Sigmoid colon (tissue), 7 donors: Measurements from ENCODE around the gene LITAFD. TPM values are rescaled to one million over a fixed set of nuclear protein-coding genes. Genes with fewer than 3 reads are reported as not detected.

Experiments
- DNase-seq: peaks from one replicate; pipeline ENCODE4 v3.0.0-alpha.2; 2019
- H3K27ac ChIP-seq, 4 donors: fragments of 200-600 bp; sonication (generic); one replicate each; pipeline ENCODE4 v1.5.1; 2016 to 2019; ENCODE audit warnings: mild to moderate bottlenecking in 1 of 4
- H3K27me3 ChIP-seq, 3 donors: fragments of 200-600 bp; sonication (generic); one replicate each; pipeline ENCODE4 v1.5.1; 2019; ENCODE audit warnings: mild to moderate bottlenecking in 1 of 3
- H3K36me3 ChIP-seq, 4 donors: fragments of 200-600 bp; sonication (generic); one replicate each; pipeline ENCODE4 v1.5.1; 2016 to 2019
- H3K4me1 ChIP-seq, 4 donors: fragments of 200-600 bp; sonication (generic); one replicate each; pipeline ENCODE4 v1.5.1; 2017 to 2019
- H3K4me3 ChIP-seq, 4 donors: fragments of 200-600 bp; sonication (generic); one replicate each; pipeline ENCODE4 v1.5.1; 2017 to 2019; ENCODE audit warnings: mild to moderate bottlenecking in 2 of 4, moderate library complexity in 1 of 4
- H3K9me3 ChIP-seq, 4 donors: fragments of 200-600 bp in 3 of 4; sonication (generic) in 3 of 4; one replicate each; pipeline versions ENCODE4 v1.5.1 to v1.6.1; 2013 to 2019
- EP300 ChIP-seq, 4 donors: sonication (generic); formaldehyde crosslinking; IDR thresholded peaks; one replicate each; pipeline ENCODE4 v1.6.1; 2017; ENCODE audit warnings: antibody characterized with exemption in 4 of 4
- POLR2A ChIP-seq, 2 donors: fragments of 450-650 bp; IDR thresholded peaks; one replicate each; pipeline ENCODE4 v1.6.1; 2016; ENCODE audit warnings: antibody characterized with exemption in 2 of 2, mild to moderate bottlenecking in 2 of 2, moderate library complexity in 2 of 2
- POLR2AphosphoS5 ChIP-seq, 4 donors: sonication (generic); formaldehyde crosslinking; IDR thresholded peaks; one replicate each; pipeline ENCODE4 v1.6.1; 2017; ENCODE audit warnings: antibody characterized with exemption in 4 of 4
- WGBS, 2 donors: extraction: QIAGEN DNeasy Blood & Tissue Kit; methylation state at CpG; one replicate each; pipeline ENCODE4 v1.1.7; 2013; 5-methylcytosine and 5-hydroxymethylcytosine counted together
- intact Hi-C: fragments of 100-400 bp; cut with DNase I; formaldehyde crosslinking; loops from one replicate; pipeline ENCODE4 v1.15.1; 2023
- polyA plus RNA-seq, 3 donors: library from polyadenylated mRNA; stranded (reverse); fragments of 200-250 nt; gene quantifications; one replicate each; pipeline ENCODE4 v1.2.3, GENCODE V29; 2013
- total RNA-seq, 4 donors: library from RNA; depleted of rRNA; stranded (reverse); fragments of >200 nt; gene quantifications; one replicate each; pipeline ENCODE4 v1.1.0, GENCODE V29; 2016
- TF ChIP-seq, protein P1 (sequence below), 4 experiments: fragments of 450-650 bp in 3 of 4; fragments of 200-600 bp in 1 of 4; IDR thresholded peaks; one replicate each; pipeline ENCODE4 v1.5.1; 2016 to 2019; ENCODE audit warnings: antibody characterized with exemption in 4 of 4, mild to moderate bottlenecking in 3 of 4, moderate library complexity in 2 of 4
- donor health status: healthy with polysubstance abuse.
- donor health status: Bipolar disorder and iron deficiency.
- donor health status: healthy.

Gene LITAFD
- total and polyA plus RNA-seq, 7 donors: not detected

DNA sequence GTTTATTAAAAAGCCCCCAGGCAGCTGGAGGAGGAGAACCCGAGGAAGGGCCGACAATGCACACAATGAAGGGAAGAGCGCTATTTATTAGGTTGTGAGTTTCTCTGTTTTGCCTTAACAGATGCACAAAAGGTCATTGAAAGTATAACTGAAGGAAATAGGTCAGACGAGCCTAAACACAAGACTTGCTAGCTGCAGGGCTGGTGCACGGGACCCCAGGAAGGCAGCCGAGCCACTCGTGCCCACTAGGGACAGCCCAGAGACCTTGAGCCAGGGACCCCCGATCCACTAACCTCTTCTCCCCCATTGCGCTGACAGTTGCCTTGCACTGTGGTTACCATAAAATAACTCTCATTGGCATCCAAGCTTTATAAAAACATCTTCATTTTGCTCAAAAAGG lies 11.3 kb downstream of the LITAFD start:
- no peak for TF ChIP-seq POLR2A (IDR thresholded peaks at IDR 0.05)
- TF ChIP-seq POLR2AphosphoS5 (IDR thresholded peaks at IDR 0.05): no peak
- TF ChIP-seq, protein P1, sequence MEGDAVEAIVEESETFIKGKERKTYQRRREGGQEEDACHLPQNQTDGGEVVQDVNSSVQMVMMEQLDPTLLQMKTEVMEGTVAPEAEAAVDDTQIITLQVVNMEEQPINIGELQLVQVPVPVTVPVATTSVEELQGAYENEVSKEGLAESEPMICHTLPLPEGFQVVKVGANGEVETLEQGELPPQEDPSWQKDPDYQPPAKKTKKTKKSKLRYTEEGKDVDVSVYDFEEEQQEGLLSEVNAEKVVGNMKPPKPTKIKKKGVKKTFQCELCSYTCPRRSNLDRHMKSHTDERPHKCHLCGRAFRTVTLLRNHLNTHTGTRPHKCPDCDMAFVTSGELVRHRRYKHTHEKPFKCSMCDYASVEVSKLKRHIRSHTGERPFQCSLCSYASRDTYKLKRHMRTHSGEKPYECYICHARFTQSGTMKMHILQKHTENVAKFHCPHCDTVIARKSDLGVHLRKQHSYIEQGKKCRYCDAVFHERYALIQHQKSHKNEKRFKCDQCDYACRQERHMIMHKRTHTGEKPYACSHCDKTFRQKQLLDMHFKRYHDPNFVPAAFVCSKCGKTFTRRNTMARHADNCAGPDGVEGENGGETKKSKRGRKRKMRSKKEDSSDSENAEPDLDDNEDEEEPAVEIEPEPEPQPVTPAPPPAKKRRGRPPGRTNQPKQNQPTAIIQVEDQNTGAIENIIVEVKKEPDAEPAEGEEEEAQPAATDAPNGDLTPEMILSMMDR (IDR thresholded peaks at IDR 0.05): no peak
- TF ChIP-seq EP300 (IDR thresholded peaks at IDR 0.05): no peak
- 86 to 87% methylated on average over 9 of the region's 9 CpGs for WGBS, 2 donors
- peak; percentile 36 for DNase-seq

DNA sequence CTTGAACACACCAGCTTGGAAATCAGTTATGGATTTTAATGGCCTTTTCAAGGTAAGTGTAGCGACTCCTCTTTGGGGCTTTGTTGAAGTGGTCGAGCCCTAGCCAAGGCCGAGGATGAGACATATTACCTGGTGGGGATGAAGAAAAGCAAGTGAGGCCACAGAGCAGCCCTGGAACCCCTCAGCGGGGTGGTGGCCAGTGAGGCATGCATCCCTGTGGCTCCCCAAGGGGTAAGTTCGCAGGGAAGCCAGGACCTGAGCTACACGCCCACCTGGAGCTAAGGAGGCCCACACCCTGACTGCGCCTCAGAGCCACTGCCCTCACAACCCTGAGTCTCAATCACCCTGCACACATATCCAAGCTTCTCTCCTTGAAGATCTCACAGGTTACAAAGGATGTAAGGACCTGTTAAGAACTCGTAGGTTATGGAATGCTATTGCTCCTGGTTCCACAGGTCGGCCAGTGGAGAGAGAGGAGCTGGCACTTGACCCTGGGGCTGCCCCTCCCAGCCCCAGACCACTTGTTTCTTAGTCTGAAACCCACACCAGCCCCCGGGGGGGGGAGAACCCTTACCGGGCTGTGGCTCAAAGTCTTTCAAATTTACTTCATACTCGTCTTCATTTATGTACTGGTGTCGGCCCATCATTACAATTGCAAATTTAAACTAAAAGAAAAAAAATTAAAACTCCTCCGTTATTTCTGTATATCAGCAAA lies 12.0 kb downstream of the LITAFD start:
- TF ChIP-seq, protein P1 (IDR thresholded peaks at IDR 0.05): no peak
- TF ChIP-seq POLR2AphosphoS5 (IDR thresholded peaks at IDR 0.05) (no peak), POLR2A (IDR thresholded peaks at IDR 0.05) (no peak), EP300 (IDR thresholded peaks at IDR 0.05) (no peak)
- no peaks in the 10 kb centered on the region for H3K4me1 ChIP-seq
- no peaks in the 10 kb centered on the region for H3K27me3 ChIP-seq
- intact Hi-C loops: no loop called here
- H3K9me3 ChIP-seq: no peaks in the 10 kb centered on the region
- 86 to 87% methylated on average over 14 of the region's 14 CpGs for WGBS, 2 donors
- no peak overlapping the region for H3K4me3 ChIP-seq
- peaks cover 36 to 98% (median 67%) of the 10 kb centered on the region in 4 donors for H3K36me3 ChIP-seq
- DNase-seq: peak; percentile 49
- H3K27ac ChIP-seq: no peak overlapping the region

More for the DNA sequence above, 11.3 kb downstream of the LITAFD start:
- Histone ChIP-seq H3K9me3 (no peaks in the 10 kb centered on the region), H3K27ac (no peak overlapping the region), H3K4me3 (no peak overlapping the region), H3K36me3 (peaks cover 29 to 91% (median 60%) of the 10 kb centered on the region in 4 donors), H3K4me1 (peaks cover 0 to 2% (median 0%) of the 10 kb centered on the region in 4 donors), H3K27me3 (no peaks in the 10 kb centered on the region)
- intact Hi-C loops: no loop called here

DNA sequence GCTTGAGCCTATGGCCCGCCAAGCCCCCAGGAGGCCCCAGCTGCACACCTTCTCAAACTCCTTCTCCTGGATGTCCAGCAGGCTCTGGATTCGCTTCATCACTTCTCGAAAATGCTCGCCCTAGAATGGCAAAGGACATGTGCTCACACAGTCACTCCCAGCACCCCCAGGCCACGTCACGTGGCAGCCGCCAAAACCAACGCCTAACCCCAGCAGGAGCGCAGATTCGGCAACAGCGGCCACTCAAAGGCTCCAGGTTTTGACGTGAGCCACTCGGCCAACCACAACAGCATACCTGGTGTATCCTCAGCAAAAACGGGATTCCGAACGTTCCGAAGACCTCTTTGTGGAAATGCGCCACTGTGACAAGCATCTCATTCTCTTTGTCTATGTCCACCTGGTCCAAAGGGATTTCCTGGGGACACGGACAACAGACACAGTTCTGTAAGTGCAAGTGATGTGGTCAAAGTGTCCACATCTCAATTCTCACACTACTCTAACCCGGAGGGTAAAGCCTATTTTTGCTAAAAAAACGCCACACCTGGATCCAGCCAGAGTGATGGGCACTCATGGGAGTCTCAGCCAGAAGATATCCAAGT lies 12.7 kb downstream of the LITAFD start:
- H3K4me3 ChIP-seq: no peak overlapping the region
- no peak overlapping the region for H3K27ac ChIP-seq
- H3K9me3 ChIP-seq: no peaks in the 10 kb centered on the region
- H3K27me3 ChIP-seq: no peaks in the 10 kb centered on the region
- intact Hi-C loops: no loop called here
- H3K4me1 ChIP-seq: no peaks in the 10 kb centered on the region
- peak; percentile 53 for DNase-seq
- TF ChIP-seq EP300 (IDR thresholded peaks at IDR 0.05) (no peak), POLR2AphosphoS5 (IDR thresholded peaks at IDR 0.05) (no peak), POLR2A (IDR thresholded peaks at IDR 0.05) (no peak)
- TF ChIP-seq, protein P1 (IDR thresholded peaks at IDR 0.05): no peak
- 94 to 97% methylated on average over 21 of the region's 21 CpGs for WGBS, 2 donors
- H3K36me3 ChIP-seq: peaks cover 38 to 100% (median 74%) of the 10 kb centered on the region in 4 donors

DNA sequence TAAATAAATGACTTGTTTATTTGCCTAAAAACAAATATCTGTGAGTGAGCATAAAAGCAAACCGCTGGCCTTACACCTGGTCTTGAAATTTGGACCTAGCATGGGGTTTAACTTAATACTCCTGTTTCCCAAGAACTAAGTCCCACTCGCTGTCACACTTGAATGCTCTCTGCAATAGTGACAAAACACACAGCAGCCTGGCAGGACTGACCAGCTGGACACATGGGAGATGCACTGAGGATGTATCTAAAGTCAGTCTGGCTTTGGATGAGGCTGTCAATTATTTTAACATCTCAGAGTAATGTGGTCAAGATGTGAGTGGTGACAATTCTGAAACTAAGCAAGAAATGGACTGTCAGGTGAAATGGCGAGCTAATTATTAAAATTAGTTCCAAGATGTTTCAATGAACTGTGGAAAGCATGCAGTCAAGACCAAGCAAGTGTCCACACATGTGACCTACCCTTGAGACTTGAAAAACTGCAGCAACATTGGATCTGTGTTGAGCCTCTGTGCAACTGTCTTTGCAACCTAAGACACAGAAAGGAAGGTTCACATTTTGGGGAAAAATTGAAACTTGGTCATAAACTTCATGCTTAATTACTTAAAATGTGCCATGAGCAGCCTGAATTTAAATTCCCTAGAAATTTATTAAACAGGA lies 16.6 kb downstream of the LITAFD start:
- Histone ChIP-seq H3K27me3 (no peaks in the 10 kb centered on the region), H3K4me3 (no peak overlapping the region), H3K9me3 (no peaks in the 10 kb centered on the region), H3K36me3 (peaks cover 56 to 100% (median 85%) of the 10 kb centered on the region in 4 donors), H3K4me1 (no peaks in the 10 kb centered on the region), H3K27ac (no peak overlapping the region)
- no peak for DNase-seq
- intact Hi-C loops: no loop called here
- WGBS, 2 donors: 88 to 92% methylated on average over 3 of the region's 3 CpGs
- TF ChIP-seq, protein P1 (IDR thresholded peaks at IDR 0.05): no peak
- no peak for TF ChIP-seq EP300 (IDR thresholded peaks at IDR 0.05)
- no peak for TF ChIP-seq POLR2AphosphoS5 (IDR thresholded peaks at IDR 0.05)
- TF ChIP-seq POLR2A (IDR thresholded peaks at IDR 0.05): no peak
